T-helper 9 cell (primary cell): Measurements from ENCODE around the gene HOXD13.

Source experiments
- DNase-seq: peaks from one replicate; pipeline ENCODE4 v3.0.0-alpha.2; 2020

Gene HOXD13

DNA sequence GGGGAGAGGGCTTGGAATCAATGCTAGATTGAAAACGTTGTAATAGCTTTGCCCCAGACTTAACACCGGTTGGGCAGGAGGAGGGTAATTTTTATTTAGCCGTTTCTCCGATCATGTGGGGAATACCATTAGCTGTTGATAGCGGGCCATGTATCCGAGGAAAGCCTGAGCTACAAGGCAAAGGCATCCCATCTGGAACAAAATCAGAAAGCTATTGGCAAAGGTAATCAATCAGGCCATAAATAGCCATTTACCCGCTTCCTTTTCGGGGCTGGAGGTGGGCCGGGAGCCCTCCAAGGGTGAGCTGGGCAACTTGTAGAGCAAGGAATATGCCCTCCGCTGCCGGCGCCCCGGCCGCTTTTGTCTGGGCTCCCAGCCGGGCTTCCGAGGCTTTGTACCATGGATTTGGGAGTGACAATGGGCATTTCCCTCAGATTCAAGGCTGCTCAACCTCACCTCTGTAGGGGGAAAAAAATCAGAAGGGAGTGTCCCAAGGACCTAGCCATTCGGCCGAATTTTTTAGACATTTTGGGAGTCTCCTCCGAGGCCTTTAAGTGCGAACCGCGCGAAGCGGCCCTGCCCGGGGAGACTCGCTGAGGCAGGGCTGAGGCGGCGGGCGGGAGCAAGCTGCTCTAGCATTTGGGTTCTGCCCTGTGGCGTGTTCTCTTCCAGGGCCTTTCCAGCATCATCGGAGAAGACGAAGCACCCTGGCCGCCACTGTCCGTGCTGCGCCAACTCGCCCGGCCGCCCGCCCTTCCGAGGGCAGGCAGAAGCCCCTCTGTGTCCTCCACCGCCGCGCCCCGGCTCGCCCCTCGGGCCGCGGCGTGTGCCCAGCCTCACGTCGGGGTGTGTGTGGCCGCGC is 28.9 kb downstream of the HOXD13 start:
- DNase-seq = no peak

DNA sequence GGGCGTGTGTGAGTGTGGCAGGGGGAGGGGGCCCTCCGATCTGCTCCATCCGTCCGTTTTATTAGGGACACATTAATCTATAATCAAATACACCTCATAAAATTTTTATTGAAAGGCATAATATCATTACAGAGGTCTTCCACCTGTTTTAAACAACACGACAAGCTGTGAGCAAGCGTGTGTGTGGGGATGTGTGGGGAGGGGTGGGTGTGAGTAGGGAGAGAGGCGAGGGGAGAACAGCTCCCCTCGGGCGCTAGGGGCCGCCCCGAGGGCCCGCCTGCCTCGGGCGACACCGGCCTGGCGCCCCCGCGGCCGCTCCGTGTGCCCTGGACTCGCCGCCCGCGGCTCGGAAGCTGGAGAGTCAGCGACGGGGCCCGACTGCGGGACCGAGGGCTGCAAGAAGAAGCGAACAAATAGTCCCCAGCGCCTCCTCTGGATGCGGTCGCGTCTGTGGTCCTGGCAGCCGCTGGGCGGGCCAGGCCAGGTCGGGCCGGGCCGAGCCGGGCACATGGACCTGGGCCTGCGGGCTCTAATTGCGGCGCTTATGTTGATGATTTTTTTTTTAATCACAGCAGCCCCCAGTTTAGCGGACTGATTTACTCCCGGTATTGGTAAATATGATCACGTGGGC is 29.6 kb downstream of the HOXD13 start:
- no peak for DNase-seq

DNA sequence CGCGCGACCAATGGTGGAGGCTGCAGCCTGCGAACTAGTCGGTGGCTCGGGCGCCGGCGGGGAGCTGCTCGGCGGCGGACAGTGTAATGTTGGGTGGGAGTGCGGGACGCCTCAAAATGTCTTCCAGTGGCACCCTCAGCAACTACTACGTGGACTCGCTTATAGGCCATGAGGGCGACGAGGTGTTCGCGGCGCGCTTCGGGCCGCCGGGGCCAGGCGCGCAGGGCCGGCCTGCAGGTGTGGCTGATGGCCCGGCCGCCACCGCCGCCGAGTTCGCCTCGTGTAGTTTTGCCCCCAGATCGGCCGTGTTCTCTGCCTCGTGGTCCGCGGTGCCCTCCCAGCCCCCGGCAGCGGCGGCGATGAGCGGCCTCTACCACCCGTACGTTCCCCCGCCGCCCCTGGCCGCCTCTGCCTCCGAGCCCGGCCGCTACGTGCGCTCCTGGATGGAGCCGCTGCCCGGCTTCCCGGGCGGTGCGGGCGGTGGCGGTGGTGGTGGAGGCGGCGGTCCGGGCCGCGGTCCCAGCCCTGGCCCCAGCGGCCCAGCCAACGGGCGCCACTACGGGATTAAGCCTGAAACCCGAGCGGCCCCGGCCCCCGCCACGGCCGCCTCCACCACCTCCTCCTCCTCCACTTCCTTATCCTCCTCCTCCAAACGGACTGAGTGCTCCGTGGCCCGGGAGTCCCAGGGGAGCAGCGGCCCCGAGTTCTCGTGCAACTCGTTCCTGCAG is 30.3 kb downstream of the HOXD13 start, which contains the start of gene HOXD9:
TSS of gene HOXD9 (plus strand) at position 37 of the 728 bp plus-strand sequence. CDS start at position 87, 50 bp downstream.
- DNase-seq = no peak

DNA sequence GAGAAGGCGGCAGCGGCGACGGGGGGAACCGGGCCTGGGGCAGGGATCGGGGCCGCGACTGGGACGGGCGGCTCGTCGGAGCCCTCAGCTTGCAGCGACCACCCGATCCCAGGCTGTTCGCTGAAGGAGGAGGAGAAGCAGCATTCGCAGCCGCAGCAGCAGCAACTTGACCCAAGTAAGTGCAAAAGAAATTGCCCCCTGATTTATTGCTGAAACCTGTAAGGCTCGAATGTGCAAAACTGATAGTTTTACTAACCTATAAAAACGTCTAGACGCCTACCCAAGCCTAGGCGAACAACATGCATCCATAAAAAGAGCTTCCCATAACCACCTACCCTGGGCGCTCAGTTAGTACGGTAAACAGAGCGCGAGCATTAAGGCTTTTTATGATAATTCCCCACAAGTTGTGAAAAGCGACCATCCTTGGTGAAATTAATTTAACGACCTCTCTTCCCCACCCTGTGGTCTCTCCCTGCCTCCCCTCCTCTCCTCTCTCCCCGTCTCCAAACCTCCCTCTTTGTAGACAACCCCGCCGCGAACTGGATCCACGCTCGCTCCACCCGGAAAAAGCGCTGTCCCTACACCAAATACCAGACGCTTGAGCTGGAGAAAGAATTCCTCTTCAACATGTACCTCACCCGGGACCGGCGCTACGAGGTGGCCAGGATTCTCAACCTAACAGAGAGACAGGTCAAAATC is 31.0 kb downstream of the HOXD13 start:
- DNase-seq = no peak

DNA sequence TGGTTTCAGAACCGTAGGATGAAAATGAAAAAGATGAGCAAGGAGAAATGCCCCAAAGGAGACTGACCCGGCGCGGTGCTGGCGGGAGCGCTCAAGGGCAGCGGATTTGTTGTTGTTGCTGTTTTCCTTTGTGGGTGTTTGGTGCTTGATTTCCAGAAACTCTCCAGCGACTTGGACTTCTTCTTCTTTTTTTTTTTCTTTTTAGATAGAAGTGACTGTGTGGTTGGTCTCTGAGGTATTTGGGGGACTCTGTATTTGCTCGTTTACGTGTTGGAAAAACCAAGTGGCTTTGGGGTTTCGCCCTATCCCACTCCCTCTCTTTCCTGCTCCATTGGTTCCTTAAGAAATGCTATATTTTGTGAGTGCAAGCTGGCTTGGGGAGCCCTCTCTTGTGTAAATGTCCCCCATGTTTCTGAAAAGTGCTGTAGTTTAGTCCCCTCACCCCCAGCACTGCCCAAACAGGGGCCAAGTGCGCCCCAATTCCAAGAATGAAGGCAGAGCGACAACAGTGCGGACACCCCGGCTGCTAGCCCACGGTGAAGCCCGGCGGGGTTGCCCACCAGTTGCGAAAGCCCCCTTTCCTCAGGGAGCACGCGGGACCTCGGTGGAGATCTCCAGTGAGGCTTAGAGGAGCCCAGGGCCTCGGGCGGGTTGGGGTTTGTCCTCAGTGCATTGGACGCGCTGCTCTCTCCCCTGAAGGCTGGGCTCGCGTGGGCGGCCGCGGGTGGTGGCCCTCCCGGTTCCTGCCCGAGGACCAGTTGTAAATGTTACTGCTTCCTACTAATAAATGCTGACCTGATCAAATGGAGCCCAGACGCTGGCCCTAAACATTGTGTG is 31.8 kb downstream of the HOXD13 start:
- DNase-seq = no peak

DNA sequence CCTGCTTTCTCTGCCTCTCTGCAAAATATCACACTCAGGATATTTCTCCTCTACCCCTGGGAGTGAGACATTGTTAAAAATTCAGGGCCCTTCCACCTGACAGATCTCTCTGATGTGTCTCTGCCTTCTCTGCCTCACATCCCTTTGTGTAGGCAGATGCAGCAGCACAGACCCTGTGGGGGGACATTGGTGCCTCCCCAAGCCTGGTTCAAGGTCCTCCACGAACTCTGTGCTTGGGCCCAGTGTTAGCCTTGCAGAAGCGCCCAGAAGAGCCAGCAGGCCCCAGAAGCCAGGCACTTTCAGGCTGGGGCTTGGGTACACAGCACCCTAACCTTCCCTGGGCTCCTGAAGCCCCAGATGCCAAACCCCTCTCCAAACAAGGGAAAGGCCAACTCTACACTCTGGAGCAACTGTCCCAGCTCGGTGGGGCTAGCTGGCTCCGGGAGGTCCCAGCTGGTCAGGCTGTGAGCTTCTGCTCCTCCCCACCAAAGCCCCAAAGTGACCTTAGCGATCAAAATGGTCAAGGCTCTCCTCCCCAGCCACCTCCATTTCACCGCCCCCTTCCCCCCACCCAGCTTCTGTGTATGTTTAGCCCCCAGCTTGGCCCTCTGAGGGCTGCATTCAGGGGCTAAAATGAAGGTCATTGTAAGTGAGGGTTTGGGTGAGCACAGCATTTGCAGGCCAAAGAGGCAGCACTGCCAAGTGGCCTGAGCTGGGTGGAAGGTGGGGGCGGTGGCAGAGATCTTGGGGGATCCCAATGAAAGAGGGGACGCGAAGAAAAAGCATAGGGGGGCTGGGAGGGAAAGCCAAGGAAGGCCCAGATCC is 32.6 kb downstream of the HOXD13 start:
- no peak for DNase-seq

DNA sequence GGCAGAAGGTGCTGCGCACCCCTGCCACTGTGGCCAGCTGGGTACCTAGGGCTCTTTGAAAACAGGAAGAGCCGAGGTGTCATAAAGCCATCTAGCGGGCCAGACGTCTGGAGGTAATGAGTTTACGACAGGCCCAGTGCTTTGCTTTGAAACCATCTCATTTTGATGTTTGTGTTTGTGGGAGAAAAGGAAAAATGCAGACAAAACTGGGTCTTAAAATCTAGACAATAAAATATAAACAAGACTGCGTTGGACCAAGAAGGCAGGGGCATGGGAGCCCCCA is 33.2 kb downstream of the HOXD13 start:
- DNase-seq = no peak

DNA sequence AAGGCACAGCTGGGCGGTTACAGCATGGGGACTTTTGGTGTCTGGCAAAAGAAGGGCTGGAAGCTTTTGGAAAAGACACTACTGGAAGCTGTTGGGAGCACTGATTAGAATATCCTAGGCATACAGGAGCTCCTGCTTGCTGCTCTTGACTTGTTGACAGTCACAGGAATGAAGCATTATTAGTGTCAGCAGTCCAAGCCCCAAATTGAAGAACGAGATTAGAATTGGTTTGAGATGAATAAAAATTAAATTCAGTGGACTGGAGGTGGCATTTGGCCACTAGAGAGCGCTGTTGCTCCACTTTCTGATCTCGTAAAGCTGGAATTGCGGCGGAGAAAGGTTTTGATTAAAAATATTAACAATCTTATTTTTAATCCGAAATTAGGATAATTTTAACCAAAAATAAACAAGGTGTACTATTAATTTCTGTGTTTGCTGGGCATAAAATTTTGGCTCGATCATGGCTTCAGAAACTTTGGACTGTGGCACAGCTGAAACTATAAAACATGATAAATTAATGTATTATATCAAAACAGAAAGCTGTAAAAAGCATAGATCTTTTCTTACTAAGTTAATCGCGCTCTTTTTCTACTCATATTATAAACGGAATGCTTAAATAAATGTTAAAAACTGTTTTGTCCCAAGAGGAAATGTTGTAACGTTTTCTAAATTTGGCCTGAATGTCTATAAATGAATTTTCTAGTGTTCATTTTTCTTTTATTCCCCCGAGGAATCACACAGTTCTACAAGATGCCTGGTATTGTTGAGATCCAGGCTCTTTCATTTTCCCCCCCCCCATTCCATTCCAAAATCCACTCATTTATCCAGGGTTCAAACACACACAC is 34.6 kb downstream of the HOXD13 start:
- peak; percentile 75 for DNase-seq

DNA sequence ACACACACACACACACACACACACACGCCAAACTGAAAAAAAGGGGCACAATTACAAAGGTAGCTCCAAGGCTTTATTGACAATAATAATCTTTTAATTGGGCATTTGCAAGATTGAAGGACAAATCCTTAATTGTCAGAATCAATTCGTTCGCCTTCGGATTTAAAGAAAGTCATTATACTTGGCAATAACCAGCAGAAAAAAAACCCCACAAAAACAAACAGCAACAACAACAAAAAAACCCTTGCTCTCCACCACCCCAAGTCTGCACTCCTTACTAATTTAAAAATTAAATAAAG is 35.2 kb downstream of the HOXD13 start:
- no peak for DNase-seq

DNA sequence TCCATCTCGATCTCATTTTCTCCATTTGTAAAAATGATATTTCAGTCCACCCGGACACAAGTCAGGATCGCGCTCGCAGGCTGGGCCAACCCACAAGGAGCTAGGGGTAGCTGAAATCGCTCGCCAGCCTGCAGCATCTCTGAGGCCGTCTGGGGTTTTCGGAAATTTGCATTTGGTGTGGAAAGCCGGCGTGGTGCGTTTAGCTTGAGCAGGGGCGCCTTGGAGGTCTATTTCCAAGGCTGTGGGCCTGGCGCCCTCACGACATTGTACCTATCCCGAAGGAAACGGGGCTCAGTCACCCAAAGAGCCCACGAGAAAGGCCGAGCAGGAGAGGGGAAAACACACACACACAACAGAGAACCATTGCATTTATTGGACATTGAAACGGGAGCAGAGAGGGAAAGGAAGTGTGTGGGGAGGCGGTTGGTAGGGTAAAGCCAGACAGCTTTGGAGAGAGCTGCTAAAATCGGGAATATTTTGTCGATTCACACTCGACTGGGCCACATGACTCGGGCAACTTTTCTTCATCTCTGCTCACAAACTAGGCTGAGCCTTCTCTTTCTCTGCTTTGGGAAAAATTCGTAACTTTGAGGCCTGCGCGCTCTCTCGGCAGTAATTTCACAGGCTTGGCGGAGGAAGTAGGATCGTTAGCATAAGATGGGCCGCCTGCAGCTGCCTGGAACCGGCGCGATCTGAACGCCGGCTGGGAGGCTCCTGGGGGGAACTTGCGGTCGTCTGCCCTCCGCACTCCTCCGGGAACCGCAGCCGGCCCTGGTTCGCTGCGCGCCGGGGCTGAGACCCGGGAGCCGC is 35.9 kb downstream of the HOXD13 start:
- no peak for DNase-seq

DNA sequence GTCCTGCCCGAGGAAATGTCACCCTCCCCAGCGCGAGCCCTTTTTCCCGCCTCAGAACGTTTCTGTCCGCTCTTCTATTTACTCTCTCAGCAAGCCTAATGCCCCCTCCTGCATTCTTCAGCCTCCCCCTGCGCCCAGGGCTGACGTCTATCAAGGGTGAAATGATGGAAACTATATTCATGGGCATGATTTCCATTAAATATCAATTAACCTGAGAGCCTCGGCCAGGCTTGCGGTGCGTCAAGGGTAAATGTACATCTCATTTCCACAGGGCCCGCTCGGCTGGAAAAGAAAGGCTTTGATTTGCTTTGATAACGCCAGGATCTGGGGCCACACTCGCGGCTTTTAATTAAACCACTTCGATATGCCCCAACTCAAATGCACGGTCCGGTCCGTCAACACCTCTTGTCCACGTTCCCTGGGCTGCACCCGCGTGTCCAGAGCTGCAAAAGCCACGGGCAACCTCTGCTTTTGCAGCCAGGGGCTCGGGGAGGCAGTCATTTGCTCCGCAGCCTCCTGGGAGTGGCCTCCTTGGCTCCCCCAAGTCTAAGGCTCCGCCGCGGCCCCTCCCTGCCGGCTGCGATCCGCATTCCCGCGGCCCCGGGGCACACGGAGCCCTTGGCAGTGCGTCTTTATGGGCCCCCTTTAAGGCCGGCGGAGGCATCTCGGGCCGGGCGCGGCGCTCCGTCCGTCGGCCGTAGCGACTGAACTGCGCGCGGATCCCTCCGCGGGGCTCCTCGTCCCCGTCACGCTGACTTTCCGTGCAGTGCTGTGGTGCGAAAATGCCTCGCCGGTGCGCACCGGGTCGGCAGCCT is 36.7 kb downstream of the HOXD13 start, which contains the start of gene HOXD8:
TSS of gene HOXD8 (plus strand) at position 724 of the 815 bp plus-strand sequence. CDS start 662 bp downstream, outside the sequence.
- DNase-seq = no peak

DNA sequence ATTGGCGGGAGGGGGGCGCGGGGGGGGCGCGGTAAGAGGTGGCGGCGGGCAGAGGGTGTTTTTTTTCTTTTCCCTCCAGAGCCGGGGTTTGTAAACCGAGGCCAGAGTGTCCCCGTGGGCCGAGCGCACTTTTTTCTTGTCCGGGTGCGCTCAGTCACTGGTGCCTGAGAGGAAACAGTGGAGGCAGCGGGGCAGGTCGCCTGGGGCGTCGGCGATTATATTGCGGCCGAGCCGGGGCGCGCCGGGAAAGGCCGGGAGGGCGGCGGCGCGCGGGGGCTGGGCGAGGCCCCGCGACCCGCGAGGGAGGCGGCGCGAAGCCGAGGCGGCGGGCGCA is 37.3 kb downstream of the HOXD13 start:
- no peak for DNase-seq

DNA sequence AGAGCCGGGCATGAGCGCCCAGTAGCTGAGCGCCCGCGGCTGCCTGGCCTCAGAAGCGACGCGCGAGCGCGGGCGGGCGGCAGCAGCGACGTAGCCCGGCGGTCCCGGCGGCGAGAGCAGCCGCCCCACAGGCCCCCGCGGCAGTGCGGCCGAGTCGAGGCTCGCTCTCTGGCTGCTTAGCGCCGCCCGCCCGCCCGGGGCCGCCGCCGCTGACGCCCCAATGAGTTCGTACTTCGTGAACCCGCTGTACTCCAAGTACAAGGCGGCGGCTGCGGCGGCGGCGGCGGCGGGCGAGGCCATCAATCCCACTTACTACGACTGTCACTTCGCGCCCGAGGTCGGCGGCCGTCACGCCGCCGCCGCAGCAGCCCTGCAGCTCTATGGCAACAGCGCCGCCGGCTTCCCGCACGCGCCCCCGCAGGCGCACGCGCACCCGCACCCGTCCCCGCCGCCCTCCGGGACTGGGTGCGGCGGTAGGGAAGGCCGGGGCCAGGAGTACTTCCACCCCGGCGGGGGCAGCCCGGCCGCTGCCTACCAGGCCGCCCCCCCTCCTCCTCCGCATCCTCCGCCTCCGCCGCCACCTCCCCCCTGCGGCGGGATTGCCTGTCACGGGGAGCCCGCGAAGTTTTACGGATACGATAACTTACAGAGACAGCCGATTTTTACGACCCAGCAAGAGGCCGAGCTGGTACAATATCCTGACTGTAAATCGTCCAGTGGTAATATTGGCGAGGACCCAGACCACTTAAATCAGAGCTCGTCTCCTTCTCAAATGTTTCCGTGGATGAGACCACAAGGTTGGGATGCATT is 37.8 kb downstream of the HOXD13 start:
- no peak for DNase-seq

DNA sequence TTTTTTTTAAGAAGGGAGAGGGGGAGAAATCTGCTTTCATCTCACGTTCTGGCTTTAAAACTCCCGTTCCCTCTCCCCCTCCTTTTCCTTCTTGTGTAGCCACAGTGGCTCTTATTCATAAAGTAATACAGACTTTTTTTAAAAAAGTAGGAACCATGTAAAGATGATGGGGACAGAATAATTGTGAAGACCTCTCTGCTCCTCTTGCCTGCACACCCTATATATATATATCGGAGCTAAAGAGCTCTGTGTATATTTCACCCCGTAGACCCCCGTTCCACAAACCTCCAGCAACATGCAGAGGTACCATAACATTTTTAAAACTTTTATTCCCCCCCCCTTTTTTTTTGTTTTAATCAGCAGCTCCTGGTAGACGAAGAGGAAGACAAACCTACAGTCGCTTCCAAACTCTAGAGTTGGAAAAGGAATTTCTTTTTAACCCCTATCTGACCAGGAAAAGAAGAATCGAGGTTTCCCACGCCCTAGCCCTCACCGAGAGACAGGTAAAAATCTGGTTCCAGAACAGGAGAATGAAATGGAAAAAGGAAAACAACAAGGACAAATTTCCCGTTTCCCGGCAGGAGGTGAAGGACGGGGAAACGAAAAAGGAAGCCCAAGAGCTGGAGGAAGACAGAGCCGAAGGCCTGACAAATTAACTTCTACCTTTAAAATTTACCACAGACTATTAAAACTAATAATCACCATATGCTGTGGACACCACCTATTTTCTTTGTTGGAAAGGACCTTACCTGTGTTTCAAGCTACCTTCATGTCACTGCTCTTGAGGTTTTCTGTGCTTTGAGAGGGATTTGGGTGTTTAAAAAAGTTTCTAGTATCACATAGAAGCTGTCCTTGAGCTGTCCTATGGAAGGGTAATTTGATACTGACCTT is 38.7 kb downstream of the HOXD13 start:
- no peak for DNase-seq

DNA sequence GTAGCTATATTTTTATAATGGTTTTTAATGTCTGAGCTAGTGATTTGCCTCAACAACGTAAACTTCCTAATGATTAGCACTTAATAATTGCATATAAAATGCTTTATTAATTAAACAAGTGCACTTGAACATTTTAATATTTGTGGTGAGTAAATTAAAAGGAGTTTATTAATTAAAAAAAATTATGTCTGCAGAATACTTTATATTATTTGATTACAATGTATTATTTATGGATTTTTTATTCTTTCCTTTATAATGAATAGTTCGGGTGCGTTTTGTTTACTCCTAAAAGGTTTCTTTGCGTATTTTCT is 39.3 kb downstream of the HOXD13 start:
- no peak for DNase-seq

DNA sequence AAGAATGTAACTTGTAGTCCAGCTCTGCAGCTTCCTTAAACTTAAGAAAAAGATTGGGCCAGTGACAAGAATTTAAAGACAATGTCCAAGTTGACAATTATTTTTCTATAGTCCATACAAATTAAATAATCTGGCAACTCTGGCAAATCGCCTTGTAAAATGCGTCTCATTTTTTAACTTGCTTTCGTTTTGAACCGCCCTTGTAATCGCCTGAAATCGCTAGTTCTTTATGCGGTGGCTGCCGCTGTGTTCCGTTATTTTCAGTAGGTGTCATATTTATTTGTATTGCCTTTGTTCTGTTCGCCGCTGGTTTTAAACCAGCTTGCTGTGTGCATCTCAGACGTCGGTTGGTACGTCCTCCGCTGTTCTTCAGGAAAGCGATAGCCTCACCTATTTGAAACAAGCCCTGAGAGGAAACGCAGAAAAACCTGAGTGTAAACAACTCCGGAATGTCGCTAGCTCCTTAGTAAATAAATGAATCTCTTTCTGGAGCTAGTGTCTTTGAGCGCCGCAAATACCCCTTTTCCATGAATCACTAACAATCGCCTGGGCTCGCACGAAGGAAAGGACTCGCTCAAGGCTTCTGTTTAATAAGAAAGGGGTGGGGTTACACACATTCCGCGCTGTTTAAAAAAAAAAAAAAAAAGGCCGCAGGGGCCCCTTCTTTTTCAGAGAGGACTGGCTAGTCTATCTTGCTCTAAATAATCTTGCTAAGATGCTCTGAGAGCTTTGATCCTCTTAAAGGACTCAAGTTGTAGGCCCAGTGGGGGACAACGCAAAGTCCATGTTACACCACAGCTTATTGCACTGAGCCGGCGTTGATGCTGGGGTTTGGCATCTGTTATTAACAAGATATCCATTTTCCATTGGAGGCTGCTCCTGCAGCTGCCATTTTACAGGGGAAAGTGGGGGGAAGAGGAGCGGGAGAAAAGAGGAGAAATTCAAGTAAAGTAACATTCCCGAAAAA is 40.0 kb downstream of the HOXD13 start:
- DNase-seq = no peak
